Measurements from ENCODE around the gene IL20RA. TPM values are rescaled to one million over a fixed set of nuclear protein-coding genes. Genes with fewer than 3 reads are reported as not detected.

Gene IL20RA, protein sequence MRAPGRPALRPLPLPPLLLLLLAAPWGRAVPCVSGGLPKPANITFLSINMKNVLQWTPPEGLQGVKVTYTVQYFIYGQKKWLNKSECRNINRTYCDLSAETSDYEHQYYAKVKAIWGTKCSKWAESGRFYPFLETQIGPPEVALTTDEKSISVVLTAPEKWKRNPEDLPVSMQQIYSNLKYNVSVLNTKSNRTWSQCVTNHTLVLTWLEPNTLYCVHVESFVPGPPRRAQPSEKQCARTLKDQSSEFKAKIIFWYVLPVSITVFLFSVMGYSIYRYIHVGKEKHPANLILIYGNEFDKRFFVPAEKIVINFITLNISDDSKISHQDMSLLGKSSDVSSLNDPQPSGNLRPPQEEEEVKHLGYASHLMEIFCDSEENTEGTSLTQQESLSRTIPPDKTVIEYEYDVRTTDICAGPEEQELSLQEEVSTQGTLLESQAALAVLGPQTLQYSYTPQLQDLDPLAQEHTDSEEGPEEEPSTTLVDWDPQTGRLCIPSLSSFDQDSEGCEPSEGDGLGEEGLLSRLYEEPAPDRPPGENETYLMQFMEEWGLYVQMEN
- 0.15 TPM in 1 of 2 replicates, not detected in the other for total RNA-seq

DNA sequence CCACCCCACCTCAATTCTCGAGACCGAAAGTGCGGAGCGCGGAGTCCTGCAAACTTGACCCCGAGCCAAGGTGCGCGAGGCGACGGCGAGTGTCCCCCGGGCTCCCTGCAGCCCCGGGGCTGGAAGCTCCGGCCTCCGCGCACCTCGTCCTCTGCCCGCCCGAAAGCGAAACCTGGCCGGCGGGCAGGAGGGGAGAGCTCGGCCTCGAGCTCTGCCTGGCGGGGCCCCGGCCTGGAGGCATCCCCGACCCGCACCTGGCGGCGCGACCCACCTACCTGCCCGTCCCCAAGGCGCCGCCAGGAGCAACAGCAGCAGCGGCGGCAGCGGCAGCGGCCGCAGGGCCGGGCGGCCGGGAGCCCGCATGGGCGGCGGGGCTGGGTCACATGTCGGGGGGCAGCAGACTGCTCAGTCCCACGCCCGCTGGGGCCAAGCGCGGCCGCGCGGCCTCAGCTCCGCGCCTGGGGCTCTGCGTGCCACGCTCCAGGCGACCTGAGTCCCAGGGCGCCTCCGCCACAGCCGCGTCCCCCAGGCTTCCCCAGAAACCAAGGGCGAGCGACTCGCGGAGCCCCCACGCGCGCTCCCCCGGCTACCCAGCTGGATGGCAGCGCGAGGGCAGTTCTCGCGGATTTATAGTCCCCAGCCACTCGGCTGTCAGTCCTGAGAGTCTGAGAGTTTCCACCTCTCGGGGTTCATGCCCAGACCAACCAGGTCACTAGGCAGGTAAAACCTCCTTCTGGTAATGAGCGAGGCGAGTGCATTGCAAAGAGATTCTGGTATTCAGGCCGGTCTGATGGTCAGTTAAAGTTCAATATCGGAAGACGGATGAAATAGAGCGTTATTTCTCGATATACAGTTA lies at the start of gene IL20RA:
Gene IL20RA, minus strand, starts transcription at position 600 of the 856 bp plus-strand sequence. Its CDS starts 237 bp downstream, at position 363.

Other genes with a start within 250 kb of the IL20RA start
- 4.5 and 7.4 TPM in 2 replicates for gene PEX7, start 222.4 kb downstream of the IL20RA start, total RNA-seq
- not detected in 2 replicates for gene SLC35D3, start 122.7 kb downstream of the IL20RA start, total RNA-seq
- gene IL22RA2, start 128.7 kb upstream of the IL20RA start, total RNA-seq = not detected in 2 replicates
- 55.6 and 59.8 TPM in 2 replicates for gene IFNGR1, start 174.4 kb upstream of the IL20RA start, total RNA-seq

Measured in mammary microvascular endothelial cell (primary cell).